ENCODE results near the gene ZC2HC1C.

The ZC2HC1C gene

DNA sequence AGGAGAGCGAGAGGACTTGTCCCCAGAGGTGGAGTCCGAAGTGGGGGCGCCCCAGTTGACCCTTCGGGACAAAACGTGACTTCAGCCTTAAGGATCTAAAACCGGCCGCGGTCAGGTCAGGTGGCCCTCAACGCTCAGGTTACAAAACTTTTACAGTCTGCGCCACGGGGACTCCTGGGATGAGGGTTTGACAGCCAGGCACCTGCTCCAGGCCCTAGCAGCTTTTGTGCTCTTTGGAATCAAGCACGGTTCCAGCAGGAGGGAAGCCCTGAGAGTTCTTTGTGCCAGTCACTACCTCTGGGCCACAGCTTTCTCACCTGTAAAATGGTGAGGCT is 337 bp downstream of the ZC2HC1C start:
- POLR2A ChIA-PET: no interaction called here

GRCh38 chr14:75070383-75070782 is 942 bp downstream of the ZC2HC1C start:
- Histone ChIP-seq H3K27ac (ENCODE audit: insufficient read depth in 1 of 2, low read depth in 1 of 2, low read length in 2 of 2, poor library complexity in 1 of 2, severe bottlenecking in 2 of 2) (no peak overlapping the region), H3K9me3 (ENCODE audit: control extremely low read depth in 1 of 5, control insufficient read depth in 4 of 5, insufficient read depth in 2 of 5, low read depth in 1 of 5, low read length in 4 of 5) (no peaks in the 10 kb centered on the region), H3K27me3 (replicated peaks in 2 of 5; ENCODE audit: control insufficient read depth in 4 of 5, insufficient read depth in 5 of 5, low read length in 4 of 5) (no peaks in the 10 kb centered on the region), H3K4me3 (ENCODE audit: control insufficient read depth in 1 of 7, extremely low read depth in 1 of 7, insufficient read depth in 4 of 7, low read depth in 2 of 7, low read length in 6 of 7) (no peak overlapping the region), H3K36me3 (ENCODE audit: control insufficient read depth in 4 of 4, insufficient read depth in 4 of 4, low read length in 3 of 4) (no peaks in the 10 kb centered on the region), H3K4me1 (ENCODE audit: control extremely low read depth in 1 of 4, control insufficient read depth in 4 of 4, insufficient read depth in 4 of 4, low read length in 3 of 4) (peaks cover 6 to 17% (median 15%) of the 10 kb centered on the region in 4 experiments)
- 88% methylated on average over 9 of the region's 9 CpGs for WGBS (ENCODE audit: insufficient coverage)
- no peak for DNase-seq
- ChIA-PET POLR2A (no interaction called here), CTCF (interaction anchor here (1.0 to 1.9 kb wide), 3 partner anchors 18 to 165 kb away, joined by 3 to 5 read pairs (median 5); no protein-coding TSS in a partner anchor)

More for the DNA sequence above, 337 bp downstream of the ZC2HC1C start:
- H3K27me3 ChIP-seq (replicated peaks in 2 of 5; ENCODE audit: control insufficient read depth in 4 of 5, insufficient read depth in 5 of 5, low read length in 4 of 5): no peaks in the 10 kb centered on the region
- peaks cover 6 to 17% (median 15%) of the 10 kb centered on the region in 4 experiments for H3K4me1 ChIP-seq (ENCODE audit: control extremely low read depth in 1 of 4, control insufficient read depth in 4 of 4, insufficient read depth in 4 of 4, low read length in 3 of 4)
- no peaks in the 10 kb centered on the region for H3K9me3 ChIP-seq (ENCODE audit: control extremely low read depth in 1 of 5, control insufficient read depth in 4 of 5, insufficient read depth in 2 of 5, low read depth in 1 of 5, low read length in 4 of 5)
- no peak overlapping the region for H3K27ac ChIP-seq (ENCODE audit: insufficient read depth in 1 of 2, low read depth in 1 of 2, low read length in 2 of 2, poor library complexity in 1 of 2, severe bottlenecking in 2 of 2)
- no peak for DNase-seq
- H3K4me3 ChIP-seq (ENCODE audit: control insufficient read depth in 1 of 7, extremely low read depth in 1 of 7, insufficient read depth in 4 of 7, low read depth in 2 of 7, low read length in 6 of 7): peak overlapping the region; percentile 38 to 82 (median 56)
- H3K36me3 ChIP-seq (ENCODE audit: control insufficient read depth in 4 of 4, insufficient read depth in 4 of 4, low read length in 3 of 4): no peaks in the 10 kb centered on the region
- CTCF ChIA-PET: interaction anchor here (0.8 to 1.5 kb wide), 3 partner anchors 18 to 208 kb away, joined by 3 to 5 read pairs (median 3); no protein-coding TSS in a partner anchor
- 58% methylated on average over 10 of the region's 12 CpGs for WGBS (ENCODE audit: insufficient coverage)

DNA sequence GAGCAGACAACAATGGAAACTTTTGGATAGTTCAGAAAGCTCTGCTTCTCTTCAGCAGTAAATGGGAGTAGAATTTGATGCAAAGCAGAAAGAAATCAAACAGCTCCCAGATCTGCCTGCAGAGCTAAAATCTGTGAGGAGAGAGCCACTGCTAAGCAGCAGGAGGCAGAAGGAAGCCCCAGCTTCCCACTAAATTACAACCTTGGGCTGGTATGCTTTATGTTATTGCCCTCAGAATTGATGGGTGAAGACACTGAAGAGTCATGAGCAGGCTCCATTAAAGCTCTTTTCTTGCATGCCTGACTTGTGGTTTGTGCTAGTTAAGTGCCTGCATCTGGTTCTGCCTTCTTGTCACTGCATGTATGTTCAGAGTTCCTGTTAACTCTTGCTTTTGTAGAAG is 8.4 kb downstream of the ZC2HC1C start:
- DNase-seq: peak in 2 of 3 donors; percentile 27 to 40
- H3K27me3 ChIP-seq (replicated peaks in 2 of 5; ENCODE audit: control insufficient read depth in 4 of 5, insufficient read depth in 5 of 5, low read length in 4 of 5): no peaks in the 10 kb centered on the region
- no peaks in the 10 kb centered on the region for H3K9me3 ChIP-seq (ENCODE audit: control extremely low read depth in 1 of 5, control insufficient read depth in 4 of 5, insufficient read depth in 2 of 5, low read depth in 1 of 5, low read length in 4 of 5)
- peaks cover 0 to 5% (median 2%) of the 10 kb centered on the region in 4 experiments for H3K4me1 ChIP-seq (ENCODE audit: control extremely low read depth in 1 of 4, control insufficient read depth in 4 of 4, insufficient read depth in 4 of 4, low read length in 3 of 4)
- no peak overlapping the region for H3K27ac ChIP-seq (ENCODE audit: insufficient read depth in 1 of 2, low read depth in 1 of 2, low read length in 2 of 2, poor library complexity in 1 of 2, severe bottlenecking in 2 of 2)
- POLR2A ChIA-PET: interaction anchor here (1.3 kb wide), 1 partner anchor 9 kb away, joined by 3 read pairs; the partner anchor contains the start of gene ZC2HC1C
- no peak overlapping the region for H3K4me3 ChIP-seq (ENCODE audit: control insufficient read depth in 1 of 7, extremely low read depth in 1 of 7, insufficient read depth in 4 of 7, low read depth in 2 of 7, low read length in 6 of 7)
- peaks cover 6 to 13% (median 9%) of the 10 kb centered on the region in 4 experiments for H3K36me3 ChIP-seq (ENCODE audit: control insufficient read depth in 4 of 4, insufficient read depth in 4 of 4, low read length in 3 of 4)
- CTCF ChIA-PET: interaction anchor here (1.1 to 2.3 kb wide), 4 partner anchors 12 to 56 kb away, joined by 3 to 11 read pairs (median 4); no protein-coding TSS in a partner anchor

DNA sequence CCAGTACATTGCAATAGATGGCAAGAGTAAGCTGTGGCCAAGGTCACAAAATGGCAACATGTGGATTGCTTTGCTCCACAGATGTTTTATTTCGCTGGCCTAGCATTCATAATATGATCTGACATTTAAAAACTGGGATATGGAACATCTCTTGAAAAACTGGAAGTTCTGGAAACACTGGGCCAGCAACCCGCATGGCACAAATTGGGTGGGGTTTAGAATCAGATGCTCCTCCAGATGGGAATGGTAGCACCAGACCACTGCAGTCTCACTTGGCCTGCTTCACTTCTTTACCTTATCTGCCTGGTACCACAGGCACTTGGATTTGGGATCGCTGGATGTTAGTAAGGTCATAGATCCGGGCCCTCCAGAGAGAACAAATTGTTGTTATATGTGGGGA is 10.1 kb downstream of the ZC2HC1C start:
- no peaks in the 10 kb centered on the region for H3K9me3 ChIP-seq (ENCODE audit: control extremely low read depth in 1 of 5, control insufficient read depth in 4 of 5, insufficient read depth in 2 of 5, low read depth in 1 of 5, low read length in 4 of 5)

DNA sequence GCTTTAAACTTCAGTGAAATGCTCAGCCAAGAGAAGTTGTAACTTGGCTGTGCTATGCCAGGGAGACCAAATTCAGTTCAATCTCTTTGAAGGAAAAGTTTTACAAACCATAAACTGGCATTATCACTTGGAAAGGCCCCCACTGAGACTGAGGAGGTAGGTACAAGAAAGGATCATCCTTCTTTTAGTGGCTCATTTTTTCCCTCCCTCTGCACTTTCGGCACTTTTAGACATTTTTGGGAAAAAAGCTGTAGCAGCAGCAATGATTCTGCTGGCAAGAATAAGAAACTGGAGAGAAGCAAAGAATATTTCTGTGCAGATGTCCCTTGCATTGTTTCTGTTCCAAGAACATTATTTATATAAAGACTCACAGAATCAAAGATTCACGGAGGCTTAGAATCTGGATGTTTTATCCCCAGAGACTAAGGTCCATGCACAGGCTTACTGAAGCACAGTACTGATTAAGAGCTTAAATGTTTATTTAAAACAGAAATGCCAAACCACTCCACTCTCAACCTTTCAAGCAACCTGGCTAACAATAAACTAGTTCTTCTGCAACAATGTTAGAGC is 12.3 kb downstream of the ZC2HC1C start:
- POLR2A ChIA-PET: no interaction called here
- H3K36me3 ChIP-seq (ENCODE audit: control insufficient read depth in 4 of 4, insufficient read depth in 4 of 4, low read length in 3 of 4): peaks cover 15 to 46% (median 29%) of the 10 kb centered on the region in 4 experiments
- WGBS (ENCODE audit: insufficient coverage): no CpG with 5 or more reads among the region's 2 CpGs
- no peak for DNase-seq
- no peak overlapping the region for H3K27ac ChIP-seq (ENCODE audit: insufficient read depth in 1 of 2, low read depth in 1 of 2, low read length in 2 of 2, poor library complexity in 1 of 2, severe bottlenecking in 2 of 2)
- H3K4me1 ChIP-seq (ENCODE audit: control extremely low read depth in 1 of 4, control insufficient read depth in 4 of 4, insufficient read depth in 4 of 4, low read length in 3 of 4): peaks cover 0 to 5% (median 2%) of the 10 kb centered on the region in 4 experiments
- CTCF ChIA-PET: interaction anchor here (1.0 kb wide), 1 partner anchor 44 kb away, joined by 3 read pairs; no protein-coding TSS in a partner anchor
- no peak overlapping the region for H3K4me3 ChIP-seq (ENCODE audit: control insufficient read depth in 1 of 7, extremely low read depth in 1 of 7, insufficient read depth in 4 of 7, low read depth in 2 of 7, low read length in 6 of 7)
- no peaks in the 10 kb centered on the region for H3K27me3 ChIP-seq (replicated peaks in 2 of 5; ENCODE audit: control insufficient read depth in 4 of 5, insufficient read depth in 5 of 5, low read length in 4 of 5)
- H3K9me3 ChIP-seq (ENCODE audit: control extremely low read depth in 1 of 5, control insufficient read depth in 4 of 5, insufficient read depth in 2 of 5, low read depth in 1 of 5, low read length in 4 of 5): no peaks in the 10 kb centered on the region

More for the DNA sequence above, 10.1 kb downstream of the ZC2HC1C start:
- no peak for DNase-seq
- POLR2A ChIA-PET: no interaction called here
- Histone ChIP-seq H3K27me3 (replicated peaks in 2 of 5; ENCODE audit: control insufficient read depth in 4 of 5, insufficient read depth in 5 of 5, low read length in 4 of 5) (no peaks in the 10 kb centered on the region), H3K36me3 (ENCODE audit: control insufficient read depth in 4 of 4, insufficient read depth in 4 of 4, low read length in 3 of 4) (peaks cover 11 to 30% (median 22%) of the 10 kb centered on the region in 4 experiments), H3K27ac (ENCODE audit: insufficient read depth in 1 of 2, low read depth in 1 of 2, low read length in 2 of 2, poor library complexity in 1 of 2, severe bottlenecking in 2 of 2) (no peak overlapping the region), H3K4me1 (ENCODE audit: control extremely low read depth in 1 of 4, control insufficient read depth in 4 of 4, insufficient read depth in 4 of 4, low read length in 3 of 4) (peaks cover 0 to 5% (median 2%) of the 10 kb centered on the region in 4 experiments), H3K4me3 (ENCODE audit: control insufficient read depth in 1 of 7, extremely low read depth in 1 of 7, insufficient read depth in 4 of 7, low read depth in 2 of 7, low read length in 6 of 7) (no peak overlapping the region)
- CTCF ChIA-PET: interaction anchor here (1.3 to 2.3 kb wide), 3 partner anchors 9 to 219 kb away, joined by 3 to 11 read pairs (median 6); no protein-coding TSS in a partner anchor
- WGBS (ENCODE audit: insufficient coverage): 67% methylated on average over 3 of the region's 4 CpGs

GRCh38 chr14:75083271-75083670 is 13.8 kb downstream of the ZC2HC1C start:
- H3K27ac ChIP-seq (ENCODE audit: insufficient read depth in 1 of 2, low read depth in 1 of 2, low read length in 2 of 2, poor library complexity in 1 of 2, severe bottlenecking in 2 of 2): no peak overlapping the region
- H3K36me3 ChIP-seq (ENCODE audit: control insufficient read depth in 4 of 4, insufficient read depth in 4 of 4, low read length in 3 of 4): peaks cover 17 to 61% (median 41%) of the 10 kb centered on the region in 4 experiments
- WGBS (ENCODE audit: insufficient coverage): 91% methylated on average over 1 of the region's 1 CpG
- H3K9me3 ChIP-seq (ENCODE audit: control extremely low read depth in 1 of 5, control insufficient read depth in 4 of 5, insufficient read depth in 2 of 5, low read depth in 1 of 5, low read length in 4 of 5): no peaks in the 10 kb centered on the region
- H3K27me3 ChIP-seq (replicated peaks in 2 of 5; ENCODE audit: control insufficient read depth in 4 of 5, insufficient read depth in 5 of 5, low read length in 4 of 5): no peaks in the 10 kb centered on the region
- no peaks in the 10 kb centered on the region for H3K4me1 ChIP-seq (ENCODE audit: control extremely low read depth in 1 of 4, control insufficient read depth in 4 of 4, insufficient read depth in 4 of 4, low read length in 3 of 4)
- no peak overlapping the region for H3K4me3 ChIP-seq (ENCODE audit: control insufficient read depth in 1 of 7, extremely low read depth in 1 of 7, insufficient read depth in 4 of 7, low read depth in 2 of 7, low read length in 6 of 7)
- ChIA-PET POLR2A (no interaction called here), CTCF (interaction anchor here (1.0 to 1.7 kb wide), 4 partner anchors 22 to 175 kb away, joined by 3 to 5 read pairs (median 3); no protein-coding TSS in a partner anchor)
- no peak for DNase-seq

GRCh38 chr14:75084513-75084912 is 15.1 kb downstream of the ZC2HC1C start:
- Histone ChIP-seq H3K27ac (ENCODE audit: insufficient read depth in 1 of 2, low read depth in 1 of 2, low read length in 2 of 2, poor library complexity in 1 of 2, severe bottlenecking in 2 of 2) (no peak overlapping the region), H3K27me3 (replicated peaks in 2 of 5; ENCODE audit: control insufficient read depth in 4 of 5, insufficient read depth in 5 of 5, low read length in 4 of 5) (no peaks in the 10 kb centered on the region), H3K4me3 (ENCODE audit: control insufficient read depth in 1 of 7, extremely low read depth in 1 of 7, insufficient read depth in 4 of 7, low read depth in 2 of 7, low read length in 6 of 7) (no peak overlapping the region), H3K4me1 (ENCODE audit: control extremely low read depth in 1 of 4, control insufficient read depth in 4 of 4, insufficient read depth in 4 of 4, low read length in 3 of 4) (no peaks in the 10 kb centered on the region), H3K9me3 (ENCODE audit: control extremely low read depth in 1 of 5, control insufficient read depth in 4 of 5, insufficient read depth in 2 of 5, low read depth in 1 of 5, low read length in 4 of 5) (no peaks in the 10 kb centered on the region), H3K36me3 (ENCODE audit: control insufficient read depth in 4 of 4, insufficient read depth in 4 of 4, low read length in 3 of 4) (peaks cover 18 to 63% (median 44%) of the 10 kb centered on the region in 4 experiments)
- CTCF ChIA-PET: interaction anchor here (0.7 to 1.1 kb wide), 2 partner anchors 62 to 223 kb away, joined by 3 to 4 read pairs; no protein-coding TSS in a partner anchor
- WGBS (ENCODE audit: insufficient coverage): 89% methylated on average over 5 of the region's 5 CpGs
- POLR2A ChIA-PET: no interaction called here
- DNase-seq: no peak

Data from common myeloid progenitor, CD34-positive (primary cell).